Measurements from ENCODE around the gene ANTXR1.

- no peak for TF ChIP-seq CTCF (IDR thresholded peaks at IDR 0.05; ENCODE audit: extremely low read depth in 1 of 2, insufficient read depth in 1 of 2, low read depth in 1 of 2, low read length in 2 of 2)
- TF ChIP-seq FOS (IDR thresholded peaks at IDR 0.05; ENCODE audit: borderline replicate concordance, insufficient read depth, low read length), result no peak
- TF ChIP-seq MYC (IDR thresholded peaks at IDR 0.05; ENCODE audit: low read depth, low read length), result no peak
- no peak for TF ChIP-seq POLR2AphosphoS5 (IDR thresholded peaks at IDR 0.05; ENCODE audit: insufficient read depth, low read depth, low read length)
- no peak for TF ChIP-seq MAX (IDR thresholded peaks at IDR 0.05; ENCODE audit: insufficient read depth, insufficient read length)
These were observed 8.7 kb downstream of the ANTXR1 start for GRCh38 chr2:69021727-69022126.
